GM19463 (cell line): ENCODE results near the gene MBD6.

Experiments used
- ATAC-seq: cut with Tn5 transposase; IDR thresholded peaks from one replicate; pipeline ENCODE4 v1.9.1; 2021; ENCODE audit warnings: mild to moderate bottlenecking, moderate library complexity; ENCODE audit not compliant: unreplicated experiment

Gene MBD6, protein sequence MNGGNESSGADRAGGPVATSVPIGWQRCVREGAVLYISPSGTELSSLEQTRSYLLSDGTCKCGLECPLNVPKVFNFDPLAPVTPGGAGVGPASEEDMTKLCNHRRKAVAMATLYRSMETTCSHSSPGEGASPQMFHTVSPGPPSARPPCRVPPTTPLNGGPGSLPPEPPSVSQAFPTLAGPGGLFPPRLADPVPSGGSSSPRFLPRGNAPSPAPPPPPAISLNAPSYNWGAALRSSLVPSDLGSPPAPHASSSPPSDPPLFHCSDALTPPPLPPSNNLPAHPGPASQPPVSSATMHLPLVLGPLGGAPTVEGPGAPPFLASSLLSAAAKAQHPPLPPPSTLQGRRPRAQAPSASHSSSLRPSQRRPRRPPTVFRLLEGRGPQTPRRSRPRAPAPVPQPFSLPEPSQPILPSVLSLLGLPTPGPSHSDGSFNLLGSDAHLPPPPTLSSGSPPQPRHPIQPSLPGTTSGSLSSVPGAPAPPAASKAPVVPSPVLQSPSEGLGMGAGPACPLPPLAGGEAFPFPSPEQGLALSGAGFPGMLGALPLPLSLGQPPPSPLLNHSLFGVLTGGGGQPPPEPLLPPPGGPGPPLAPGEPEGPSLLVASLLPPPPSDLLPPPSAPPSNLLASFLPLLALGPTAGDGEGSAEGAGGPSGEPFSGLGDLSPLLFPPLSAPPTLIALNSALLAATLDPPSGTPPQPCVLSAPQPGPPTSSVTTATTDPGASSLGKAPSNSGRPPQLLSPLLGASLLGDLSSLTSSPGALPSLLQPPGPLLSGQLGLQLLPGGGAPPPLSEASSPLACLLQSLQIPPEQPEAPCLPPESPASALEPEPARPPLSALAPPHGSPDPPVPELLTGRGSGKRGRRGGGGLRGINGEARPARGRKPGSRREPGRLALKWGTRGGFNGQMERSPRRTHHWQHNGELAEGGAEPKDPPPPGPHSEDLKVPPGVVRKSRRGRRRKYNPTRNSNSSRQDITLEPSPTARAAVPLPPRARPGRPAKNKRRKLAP

DNA sequence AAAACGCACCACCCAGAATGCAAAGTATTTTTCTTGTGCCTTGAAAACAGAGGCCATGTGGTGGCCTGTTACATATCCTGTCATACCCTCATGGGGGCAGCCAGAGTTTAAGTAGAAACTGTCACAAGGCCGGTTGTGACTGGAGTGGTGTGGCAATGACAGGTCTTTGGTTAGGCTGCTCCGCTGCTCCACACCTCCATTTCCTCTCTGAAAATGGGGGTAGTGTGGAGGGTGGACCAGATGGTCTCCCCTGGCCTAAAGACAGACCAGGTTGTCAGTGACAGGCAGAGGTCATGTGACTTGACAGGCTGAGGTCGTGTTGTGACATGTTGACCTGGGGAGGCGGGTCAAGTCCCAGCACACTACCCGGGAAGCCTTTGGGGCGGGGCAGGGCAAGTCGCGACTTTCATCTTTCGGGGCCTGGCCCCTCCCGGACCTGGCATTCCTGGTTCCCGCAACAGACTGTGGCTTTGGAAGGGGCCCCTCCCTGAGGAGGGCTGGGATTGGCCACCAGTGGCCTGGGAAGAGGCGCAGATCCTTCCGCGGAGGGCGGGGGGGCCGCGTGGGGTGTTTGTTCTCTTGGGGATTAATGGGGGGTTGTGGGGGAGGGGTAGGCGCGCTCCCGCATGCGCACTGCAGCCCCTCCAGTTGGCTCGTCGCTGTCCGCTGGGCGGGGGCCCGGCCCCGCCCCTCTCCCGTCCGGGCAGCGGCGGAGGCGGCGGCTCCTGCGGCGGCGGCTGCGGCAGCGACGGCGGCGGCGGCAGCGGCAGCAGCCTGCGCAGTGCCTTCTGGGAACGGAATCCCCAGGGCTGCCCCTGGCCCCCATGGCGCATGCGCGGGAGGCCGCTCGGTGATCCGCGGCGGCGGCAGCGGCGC, at the start of gene MBD6:
TSS of gene MBD6 (plus strand) at position 814 of the 876 bp plus-strand sequence. CDS start 1,480 bp downstream, outside the sequence.
- peak; percentile 31 for ATAC-seq

DNA sequence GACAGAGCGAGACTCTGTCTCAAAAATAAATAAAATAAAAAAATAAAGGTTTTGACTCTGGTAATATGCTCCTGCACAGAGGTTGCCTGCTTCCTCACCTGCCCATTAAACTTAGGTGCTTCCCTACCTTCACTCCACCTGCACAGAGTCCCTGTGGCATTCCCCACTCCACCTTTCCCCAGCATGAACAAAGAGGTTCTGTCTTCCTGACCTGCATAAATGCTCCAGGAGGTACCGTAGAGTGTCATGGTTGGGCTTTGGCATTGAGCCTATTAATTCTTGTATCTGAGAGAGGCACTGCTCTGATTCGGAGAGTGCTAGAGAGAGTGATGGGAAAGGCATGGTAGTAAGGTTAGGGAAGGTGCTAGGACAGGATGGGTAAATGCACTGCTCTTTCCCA, 49.2 kb upstream of the MBD6 start:
- ATAC-seq, result no peak

DNA sequence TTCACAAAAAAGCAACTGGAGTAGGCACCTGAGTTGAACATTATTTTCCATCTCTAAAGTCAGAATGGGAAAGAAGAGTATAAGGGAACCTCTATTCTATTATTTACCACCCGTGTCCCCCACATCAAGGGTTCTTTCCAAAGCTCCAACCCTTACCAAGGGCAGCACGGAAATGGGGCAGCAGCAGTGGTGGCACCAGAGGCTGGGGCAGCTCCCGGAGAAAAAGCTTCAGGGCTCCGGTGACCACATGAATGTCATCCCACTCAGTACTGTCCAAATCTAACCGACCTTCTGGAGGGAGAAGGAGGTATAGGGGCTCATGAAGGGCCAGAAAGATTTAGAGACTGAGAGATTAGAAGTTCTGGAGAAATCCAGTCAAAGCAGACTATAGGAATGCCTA, 48.7 kb upstream of the MBD6 start:
- no peak for ATAC-seq

DNA sequence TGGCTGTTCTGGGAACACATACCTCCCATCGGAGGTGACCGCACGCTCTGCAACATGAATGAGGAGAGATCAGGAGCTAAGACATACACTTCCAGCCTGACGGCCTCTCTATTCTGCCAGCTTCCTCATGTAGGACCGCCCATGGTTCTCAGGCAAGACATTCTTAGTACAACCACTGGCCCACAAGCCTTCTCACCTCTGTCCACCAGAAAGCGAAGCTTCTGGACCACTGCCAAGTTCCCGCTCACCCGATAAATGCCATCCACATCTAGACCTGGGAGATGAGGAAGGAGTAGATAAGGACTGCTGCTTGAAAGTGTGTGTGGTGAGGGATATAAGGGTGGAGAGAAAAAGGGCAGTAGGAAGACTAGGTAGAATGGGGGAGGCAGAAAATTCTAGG, 48.2 kb upstream of the MBD6 start:
- ATAC-seq, result no peak

DNA sequence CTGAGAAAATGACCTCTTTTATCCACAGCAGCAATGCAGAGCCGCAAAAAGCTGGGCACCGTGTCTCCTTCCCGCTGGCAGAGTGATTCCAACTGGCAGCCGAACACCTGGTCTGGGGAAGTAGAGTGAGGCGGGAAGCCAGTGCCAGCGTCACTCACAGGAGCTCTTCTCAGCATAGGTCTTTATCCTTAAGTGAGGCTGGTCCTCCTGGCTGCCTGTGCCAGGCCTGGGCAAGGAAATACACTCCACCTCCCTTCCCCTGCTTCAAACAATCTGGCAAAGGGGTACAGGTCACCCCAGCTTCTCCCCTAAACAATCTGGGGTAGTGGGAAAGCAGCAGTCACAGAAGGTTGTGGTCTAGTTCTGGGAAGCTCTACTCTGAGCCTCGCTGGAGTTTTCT, 47.8 kb upstream of the MBD6 start:
- ATAC-seq, result no peak

DNA sequence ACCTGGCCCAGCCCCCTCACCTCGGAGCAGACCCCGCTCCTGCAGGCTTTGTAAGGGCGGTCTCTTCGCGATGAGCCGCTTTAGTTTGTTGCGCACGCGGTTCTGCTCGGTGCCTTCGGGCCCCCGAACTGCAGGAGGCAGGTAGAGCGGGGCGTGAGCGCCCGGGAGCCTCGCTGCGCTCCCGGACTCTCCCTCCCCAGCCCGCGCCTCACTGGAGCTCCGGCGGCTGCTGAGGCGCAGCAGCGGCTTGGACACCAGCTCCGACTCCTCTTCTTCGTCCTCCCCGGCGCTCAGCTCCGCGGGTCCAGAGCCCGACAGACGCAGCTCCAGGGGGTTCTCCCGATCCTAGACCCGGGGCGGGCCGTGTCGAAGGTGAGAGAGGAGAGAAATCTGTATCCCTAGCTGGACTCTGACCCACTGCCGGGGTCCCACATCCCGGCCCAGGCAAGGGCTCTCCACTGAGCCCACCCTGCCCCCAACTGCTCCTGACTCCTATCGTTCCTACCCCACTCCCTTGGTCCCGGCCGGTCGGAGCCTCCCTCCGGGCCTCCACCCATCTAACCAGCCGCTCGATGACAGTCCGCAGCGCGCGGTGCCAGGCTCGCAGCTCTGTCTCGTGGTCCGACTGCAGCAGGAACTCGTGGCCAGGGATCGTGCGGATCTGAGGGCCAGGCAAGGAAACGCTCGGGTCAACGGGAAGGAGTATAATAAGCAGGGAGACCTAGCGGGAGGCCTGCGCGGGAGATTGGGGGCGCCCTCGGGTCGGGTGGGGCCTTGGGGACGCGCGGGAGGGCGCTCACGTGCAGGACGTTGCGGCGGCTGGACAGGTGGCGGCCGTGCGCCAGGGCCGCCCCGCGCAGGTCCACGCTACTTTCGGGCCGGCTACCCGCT, 47.1 kb upstream of the MBD6 start:
- no peak for ATAC-seq

DNA sequence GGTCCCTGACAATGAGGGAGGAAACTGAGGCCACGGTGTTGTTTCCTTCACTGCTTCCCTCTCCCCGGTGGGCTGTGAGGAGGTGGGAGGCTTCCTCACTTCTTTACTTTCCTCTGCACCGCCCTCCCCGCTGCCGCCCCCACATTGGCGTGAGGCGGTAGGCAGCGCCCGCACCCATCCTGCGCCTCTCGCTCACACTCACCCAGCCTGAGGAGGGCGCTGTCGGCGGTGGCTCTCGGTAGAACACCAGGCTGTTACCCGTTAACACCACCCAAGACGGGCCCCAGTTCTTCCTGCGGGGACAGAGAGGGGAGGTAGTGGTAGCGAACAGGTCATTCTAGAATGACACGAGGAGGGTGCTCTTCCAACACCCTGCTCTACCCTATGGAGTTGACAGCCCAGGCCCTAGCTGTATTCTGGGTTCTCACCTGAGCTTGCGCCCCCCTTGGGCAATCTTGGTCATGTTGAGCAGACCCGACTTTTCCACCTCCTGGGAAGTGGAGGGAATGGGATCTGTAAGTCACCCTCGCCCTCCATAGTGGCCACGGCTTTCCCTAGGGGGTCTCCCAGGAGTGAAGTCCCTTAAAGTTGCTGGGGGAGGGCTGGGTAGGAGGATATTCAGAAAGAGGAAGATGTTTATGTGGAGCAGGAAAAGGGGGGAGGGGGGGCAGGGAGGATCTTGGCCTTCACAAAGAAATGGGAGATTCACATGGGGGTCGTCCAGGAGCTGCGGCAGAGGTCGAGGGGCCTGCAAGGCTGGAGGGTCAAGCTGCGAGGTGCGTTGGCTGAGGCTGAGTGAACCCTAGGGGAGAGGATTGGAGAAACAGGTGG, 46.2 kb upstream of the MBD6 start:
- ATAC-seq, result peak; percentile 35

DNA sequence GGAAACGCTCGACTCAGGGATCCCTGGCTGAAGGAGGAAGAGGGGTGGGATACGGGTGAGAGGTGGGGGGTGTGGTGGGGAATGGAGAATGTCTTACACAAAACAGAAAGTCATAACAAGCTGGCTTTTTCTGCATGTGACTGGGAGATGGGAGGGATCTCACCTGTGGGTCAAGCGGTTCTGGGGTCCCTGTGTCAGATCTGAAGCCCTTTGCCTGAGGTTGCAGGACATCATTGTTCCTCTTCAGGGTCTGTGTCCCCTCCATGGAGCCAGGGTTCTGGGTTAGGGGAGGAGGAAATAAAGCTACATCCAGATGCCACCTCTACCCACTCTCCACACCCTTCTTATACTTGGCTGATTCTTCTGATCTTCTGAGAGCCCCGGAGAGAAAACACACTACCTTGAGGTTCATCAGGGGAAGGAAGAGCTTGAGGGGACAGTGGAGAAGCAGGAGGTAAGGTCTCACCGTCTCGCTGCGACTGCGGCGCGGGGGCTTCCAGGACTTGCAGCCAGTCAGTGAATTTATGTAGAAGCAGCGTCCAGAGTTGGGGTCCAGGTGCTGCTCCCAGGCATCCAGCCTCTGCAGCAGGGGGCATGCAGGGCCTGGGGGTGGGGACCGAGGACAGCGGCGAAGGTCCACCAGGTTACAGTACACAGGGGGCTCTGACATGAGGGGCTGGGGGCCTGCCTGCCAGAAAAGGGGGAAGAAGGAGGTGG, 45.5 kb upstream of the MBD6 start:
- ATAC-seq, result no peak

DNA sequence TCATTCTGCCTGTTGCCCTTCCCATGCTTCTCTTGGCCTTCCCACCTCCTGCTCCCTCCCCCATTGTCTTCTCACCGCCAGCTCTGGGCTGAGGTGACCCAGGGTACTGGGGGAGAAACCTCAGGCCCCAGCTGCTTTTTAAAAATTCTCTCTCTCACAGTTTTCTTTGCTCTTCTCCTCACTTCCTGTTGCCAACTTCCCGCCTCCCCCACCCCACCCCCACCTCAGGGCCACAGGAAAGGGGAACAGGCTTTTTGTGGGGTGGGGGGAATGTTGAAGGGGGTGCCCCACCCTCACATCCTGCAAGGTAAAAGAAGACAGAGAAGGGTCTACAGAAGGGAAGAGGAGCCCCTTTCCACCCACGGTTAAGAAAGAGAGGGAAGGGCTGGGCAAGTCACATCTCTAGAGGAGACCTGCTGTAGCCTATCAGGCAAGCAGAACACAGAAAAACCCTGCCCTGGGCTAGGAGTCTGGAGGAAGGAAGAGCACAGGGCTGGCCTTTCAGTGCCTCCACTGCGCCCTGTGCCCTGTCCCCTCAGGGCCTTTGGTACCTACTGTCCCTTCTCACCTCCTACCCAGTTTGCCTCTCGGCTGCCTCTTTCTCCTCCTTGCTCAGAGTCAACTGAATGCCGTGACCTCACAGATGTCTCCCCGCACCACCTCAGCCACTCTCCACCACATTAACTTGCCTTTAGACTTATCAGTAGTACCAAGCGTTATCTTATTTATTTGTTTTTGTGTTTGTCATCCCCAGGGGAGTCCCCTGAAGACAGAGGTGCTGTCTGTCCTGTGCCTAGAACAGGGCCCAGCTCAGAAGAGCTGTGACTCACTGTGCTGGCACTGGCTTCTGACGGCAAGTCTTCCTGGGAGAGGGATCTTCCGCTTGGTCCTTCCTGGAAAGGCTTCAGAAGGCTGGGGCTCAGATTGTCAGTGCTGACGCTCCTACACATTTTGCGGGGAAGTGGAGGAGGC, 44.6 kb upstream of the MBD6 start:
- peak; percentile 35 for ATAC-seq

DNA sequence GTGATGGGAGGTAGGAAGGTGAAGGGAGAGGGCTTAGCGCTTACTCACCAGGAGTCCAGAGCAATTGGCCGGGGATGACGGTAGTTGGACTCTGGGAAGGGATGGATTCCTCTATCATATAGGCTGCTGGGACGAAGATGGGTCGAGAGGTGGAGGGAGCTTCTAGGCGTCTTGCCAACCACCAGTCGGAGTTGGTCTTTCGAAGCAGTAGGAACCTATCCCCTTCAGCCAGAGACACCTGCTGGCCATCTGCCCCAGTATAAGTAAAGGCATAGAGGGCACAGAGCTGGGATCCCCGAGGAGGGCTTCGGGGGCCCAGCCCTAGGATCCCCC, 43.6 kb upstream of the MBD6 start:
- ATAC-seq, result no peak

DNA sequence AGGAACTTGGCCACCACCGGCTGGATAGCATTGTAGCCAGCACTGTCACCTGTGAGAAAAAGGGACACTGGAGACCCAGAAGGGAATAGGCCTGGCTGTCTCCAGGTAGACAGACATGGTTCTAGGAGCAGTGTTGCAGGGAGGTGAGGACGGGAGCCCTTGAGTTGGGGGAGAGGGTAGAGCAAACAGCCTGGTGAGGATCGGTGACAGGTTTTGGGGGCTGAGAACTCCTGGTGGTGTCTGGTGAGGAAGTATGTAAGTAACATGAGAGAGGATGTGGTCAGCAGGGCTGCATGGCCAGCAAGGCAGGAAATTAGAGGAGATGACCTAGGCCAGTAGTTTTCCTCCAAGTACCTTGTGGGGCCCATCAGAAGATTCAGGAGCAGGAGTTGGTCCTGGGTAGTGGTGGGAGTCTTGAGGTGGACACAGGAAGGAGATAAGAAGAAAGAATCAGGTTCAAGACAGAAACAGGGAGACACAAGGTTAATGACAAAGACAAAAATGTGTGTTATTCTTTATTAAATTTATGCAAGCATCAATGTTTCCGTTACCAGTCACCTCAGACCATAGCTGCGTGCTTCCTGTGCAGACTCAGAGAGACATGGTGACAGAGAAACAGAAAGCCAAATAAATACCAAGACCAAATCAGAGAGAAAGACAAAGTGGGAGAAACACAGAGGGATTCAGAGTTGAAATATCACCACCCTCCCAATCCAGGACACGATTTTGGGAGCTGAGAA, 43.1 kb upstream of the MBD6 start, which contains the start of gene ARHGAP9:
TSS of gene ARHGAP9 (minus strand) at position 491 of the 740 bp plus-strand sequence. CDS start at position 31, 460 bp downstream.
- ATAC-seq, result no peak

DNA sequence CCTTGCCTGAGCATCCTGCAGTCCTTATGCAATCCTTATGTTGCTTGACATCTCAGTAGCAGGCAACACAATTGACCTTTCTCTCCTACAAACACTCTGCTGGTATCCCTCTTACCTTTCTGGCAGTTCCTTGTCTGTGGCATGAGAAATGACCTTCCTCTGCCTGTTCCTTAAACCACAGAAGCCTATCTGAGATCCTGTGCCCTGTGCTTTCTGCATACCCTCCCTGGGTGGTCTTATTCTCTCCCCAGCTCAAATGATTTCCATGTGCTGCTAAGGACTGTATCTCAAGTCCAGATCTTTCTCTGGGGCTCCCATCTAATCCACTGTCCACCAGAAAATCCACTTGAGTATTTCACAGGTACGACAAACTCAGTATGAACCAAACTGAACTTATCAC, 41.0 kb upstream of the MBD6 start:
- ATAC-seq, result no peak

DNA sequence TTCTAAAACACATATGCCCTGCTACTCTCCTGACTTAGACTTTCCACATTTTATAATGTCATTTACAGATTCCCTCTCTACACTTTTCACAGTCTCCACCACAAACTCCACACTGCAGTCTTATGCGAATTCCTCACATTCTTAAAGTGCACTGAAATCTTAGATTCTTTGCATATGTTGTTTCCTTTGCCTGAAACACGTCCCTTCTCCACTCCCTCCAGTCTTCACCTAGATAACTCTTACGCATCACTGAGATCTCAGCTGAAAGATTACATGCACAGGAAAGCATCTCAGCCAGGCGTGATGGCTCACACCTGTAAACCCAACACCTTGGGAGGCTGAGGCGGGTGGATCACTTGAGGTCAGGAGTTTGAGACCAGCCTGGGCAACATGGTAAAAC, 39.2 kb upstream of the MBD6 start:
- ATAC-seq, result no peak

DNA sequence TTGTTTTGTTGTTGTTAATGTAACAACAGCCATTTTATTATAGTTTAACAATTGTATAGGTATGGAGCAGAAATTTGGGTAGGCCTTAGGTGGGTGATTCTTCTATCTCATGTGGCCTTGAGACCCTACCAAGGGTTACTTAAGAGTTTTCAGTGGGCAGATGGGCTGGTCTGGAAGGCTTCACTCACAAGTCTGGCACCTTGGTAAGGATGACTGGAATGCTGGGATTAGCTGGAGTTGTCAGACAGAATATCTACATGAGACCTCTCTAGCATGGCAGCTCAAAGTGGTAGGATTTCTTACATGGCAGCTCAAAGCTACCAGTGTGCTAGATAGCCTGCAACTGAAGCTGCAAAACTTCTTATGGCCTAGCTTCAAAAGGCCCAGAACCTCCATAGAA, 36.9 kb upstream of the MBD6 start:
- no peak for ATAC-seq

DNA sequence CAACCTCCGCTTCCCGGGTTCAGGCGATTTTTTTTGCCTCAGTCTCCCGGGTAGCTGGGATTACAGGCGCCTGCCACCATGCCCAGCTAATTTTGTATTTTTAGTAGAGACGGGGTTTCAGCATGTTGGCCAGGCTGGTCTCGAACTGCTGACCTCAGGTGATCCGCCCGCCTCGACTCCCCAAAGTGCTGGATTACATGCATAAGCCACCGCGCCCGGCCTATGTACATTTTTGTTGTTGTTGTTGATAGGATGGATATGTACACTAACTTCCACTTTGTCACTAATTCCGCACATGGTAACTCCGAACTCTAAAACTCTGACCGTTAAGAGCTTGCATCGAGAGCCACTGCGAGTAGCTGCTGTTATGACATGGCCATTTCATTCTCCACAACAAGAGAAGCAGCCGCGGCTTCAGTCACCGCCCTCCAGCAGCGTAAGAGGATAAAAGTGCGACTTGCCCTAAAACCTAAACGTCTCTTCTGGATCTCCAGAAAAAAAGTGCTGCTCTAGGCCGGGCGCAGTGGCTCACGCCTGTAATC, 35.5 kb upstream of the MBD6 start:
- ATAC-seq, result no peak
